ENCODE data around the gene BCL11B.

The BCL11B gene

DNA sequence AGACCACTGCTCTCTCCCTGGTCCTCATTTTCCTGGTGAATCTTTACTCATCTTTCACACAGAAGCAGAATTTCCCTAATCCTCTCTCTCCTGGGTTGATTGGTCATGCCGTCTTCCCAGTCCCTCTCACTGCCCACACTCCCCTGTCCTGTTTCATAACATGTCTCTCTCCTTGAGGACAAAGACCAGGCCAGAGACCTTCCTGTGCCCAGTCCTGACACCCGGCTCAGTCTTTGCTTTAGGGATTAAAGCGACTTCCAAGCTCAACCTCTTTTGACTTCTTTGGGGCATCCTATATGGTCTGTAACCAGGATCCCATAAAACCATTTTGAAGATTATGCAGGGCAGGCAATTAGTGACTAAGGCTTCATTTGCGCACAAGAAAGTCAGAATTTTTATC is 105.5 kb downstream of the BCL11B start:
- TF ChIP-seq, protein P1, sequence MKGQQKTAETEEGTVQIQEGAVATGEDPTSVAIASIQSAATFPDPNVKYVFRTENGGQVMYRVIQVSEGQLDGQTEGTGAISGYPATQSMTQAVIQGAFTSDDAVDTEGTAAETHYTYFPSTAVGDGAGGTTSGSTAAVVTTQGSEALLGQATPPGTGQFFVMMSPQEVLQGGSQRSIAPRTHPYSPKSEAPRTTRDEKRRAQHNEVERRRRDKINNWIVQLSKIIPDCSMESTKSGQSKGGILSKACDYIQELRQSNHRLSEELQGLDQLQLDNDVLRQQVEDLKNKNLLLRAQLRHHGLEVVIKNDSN (IDR thresholded peaks at IDR 0.05), result no peak
- TF ChIP-seq CREB1 (IDR thresholded peaks at IDR 0.05; ENCODE audit: low read depth) (no peak), TEAD4 (IDR thresholded peaks at IDR 0.05) (no peak), REST (IDR thresholded peaks at IDR 0.05; ENCODE audit: low read depth) (no peak), YY1 (IDR thresholded peaks at IDR 0.05; ENCODE audit: low read depth) (no peak), EP300 (IDR thresholded peaks at IDR 0.05; ENCODE audit: borderline replicate concordance) (no peak), ZBTB7A (IDR thresholded peaks at IDR 0.05; ENCODE audit: low read depth) (no peak), CEBPB (IDR thresholded peaks at IDR 0.05) (no peak), NFIC (IDR thresholded peaks at IDR 0.05) (no peak), TCF12 (IDR thresholded peaks at IDR 0.05; ENCODE audit: low read depth) (no peak), FOXM1 (IDR thresholded peaks at IDR 0.05; ENCODE audit: borderline replicate concordance, low read depth) (no peak), MAX (IDR thresholded peaks at IDR 0.05) (no peak), EGR1 (IDR thresholded peaks at IDR 0.05) (no peak), RAD21 (IDR thresholded peaks at IDR 0.05; ENCODE audit: low read depth) (no peak), TAF1 (IDR thresholded peaks at IDR 0.05; ENCODE audit: low read depth) (no peak)

DNA sequence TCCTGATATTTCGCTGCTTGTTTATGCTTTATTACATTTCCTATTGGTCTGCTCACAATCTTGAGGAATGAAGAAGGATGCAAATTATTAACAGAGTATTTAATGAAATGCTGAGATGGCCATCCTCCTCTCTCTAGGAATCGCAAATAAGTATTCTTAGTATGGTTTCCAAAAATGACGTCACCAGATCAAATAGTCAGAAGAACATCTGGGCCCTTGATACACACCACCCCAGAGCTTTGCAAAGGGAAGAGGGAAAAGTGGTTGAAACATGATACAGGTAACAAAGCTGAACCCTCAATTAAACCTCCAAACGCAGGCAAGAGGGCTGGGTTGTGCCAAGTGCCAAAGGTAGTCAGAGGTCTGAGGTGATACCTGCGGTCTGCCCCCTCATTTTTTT is 107.3 kb downstream of the BCL11B start:
- TF ChIP-seq NFIC (IDR thresholded peaks at IDR 0.05) (no peak), YY1 (IDR thresholded peaks at IDR 0.05; ENCODE audit: low read depth) (no peak), TEAD4 (IDR thresholded peaks at IDR 0.05) (no peak), EGR1 (IDR thresholded peaks at IDR 0.05) (no peak), RAD21 (IDR thresholded peaks at IDR 0.05; ENCODE audit: low read depth) (no peak), EP300 (IDR thresholded peaks at IDR 0.05; ENCODE audit: borderline replicate concordance) (no peak), ZBTB7A (IDR thresholded peaks at IDR 0.05; ENCODE audit: low read depth) (no peak), REST (IDR thresholded peaks at IDR 0.05; ENCODE audit: low read depth) (no peak), CEBPB (IDR thresholded peaks at IDR 0.05) (no peak), FOXM1 (IDR thresholded peaks at IDR 0.05; ENCODE audit: borderline replicate concordance, low read depth) (no peak), TAF1 (IDR thresholded peaks at IDR 0.05; ENCODE audit: low read depth) (no peak), TCF12 (IDR thresholded peaks at IDR 0.05; ENCODE audit: low read depth) (no peak), MAX (IDR thresholded peaks at IDR 0.05) (no peak), CREB1 (IDR thresholded peaks at IDR 0.05; ENCODE audit: low read depth) (no peak)
- TF ChIP-seq, protein P1 (IDR thresholded peaks at IDR 0.05), result no peak

DNA sequence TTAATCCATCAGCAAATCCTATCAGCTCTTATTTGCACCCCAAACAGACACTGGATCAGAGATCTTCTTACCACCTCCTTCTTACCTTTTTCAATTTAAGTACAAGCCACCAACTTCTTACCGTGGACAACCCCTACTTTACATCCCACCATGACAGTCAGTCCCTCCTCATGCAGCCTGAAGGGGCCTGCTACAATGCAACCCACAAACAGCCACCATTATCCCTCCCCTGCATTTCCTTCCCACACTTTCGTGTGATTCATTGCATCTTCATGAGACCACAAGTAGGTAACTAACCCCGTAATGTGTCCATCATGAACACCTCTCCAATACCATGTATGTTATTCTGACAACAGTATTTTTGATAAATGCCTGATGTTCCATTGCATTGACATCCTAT is 108.6 kb downstream of the BCL11B start:
- TF ChIP-seq TEAD4 (IDR thresholded peaks at IDR 0.05) (no peak), YY1 (IDR thresholded peaks at IDR 0.05; ENCODE audit: low read depth) (no peak), EP300 (IDR thresholded peaks at IDR 0.05; ENCODE audit: borderline replicate concordance) (no peak), RAD21 (IDR thresholded peaks at IDR 0.05; ENCODE audit: low read depth) (no peak), ZBTB7A (IDR thresholded peaks at IDR 0.05; ENCODE audit: low read depth) (no peak), TCF12 (IDR thresholded peaks at IDR 0.05; ENCODE audit: low read depth) (no peak), EGR1 (IDR thresholded peaks at IDR 0.05) (no peak)
- TF ChIP-seq, protein P1 (IDR thresholded peaks at IDR 0.05), result no peak

- TF ChIP-seq YY1 (IDR thresholded peaks at IDR 0.05; ENCODE audit: low read depth) (no peak), FOXM1 (IDR thresholded peaks at IDR 0.05; ENCODE audit: borderline replicate concordance, low read depth) (no peak), RAD21 (IDR thresholded peaks at IDR 0.05; ENCODE audit: low read depth) (no peak), ZBTB7A (IDR thresholded peaks at IDR 0.05; ENCODE audit: low read depth) (no peak), CEBPB (IDR thresholded peaks at IDR 0.05) (no peak), EP300 (IDR thresholded peaks at IDR 0.05; ENCODE audit: borderline replicate concordance) (no peak), CREB1 (IDR thresholded peaks at IDR 0.05; ENCODE audit: low read depth) (no peak), TEAD4 (IDR thresholded peaks at IDR 0.05) (no peak), MAX (IDR thresholded peaks at IDR 0.05) (no peak), TCF12 (IDR thresholded peaks at IDR 0.05; ENCODE audit: low read depth) (no peak), EGR1 (IDR thresholded peaks at IDR 0.05) (no peak)
- TF ChIP-seq, protein P1 (IDR thresholded peaks at IDR 0.05), result no peak
Observed at GRCh38 chr14:99159341-99160340, 112.4 kb downstream of the BCL11B start.

Measured in Ishikawa (cell line).